ENCODE data around the gene CREB3L2. TPM values are rescaled to one million over a fixed set of nuclear protein-coding genes. Genes with fewer than 3 reads are reported as not detected.
A peak's percentile ranks its signal among the peaks of the same experiment; 100 is the strongest.

CREB3L2 gene
- total and polyA plus RNA-seq, 10 of the 15 experiments (the other 5 are each of a cell fraction or from before 2014, with no cell fraction given) = 6.4 to 67.1 (median 26.2) TPM

DNA sequence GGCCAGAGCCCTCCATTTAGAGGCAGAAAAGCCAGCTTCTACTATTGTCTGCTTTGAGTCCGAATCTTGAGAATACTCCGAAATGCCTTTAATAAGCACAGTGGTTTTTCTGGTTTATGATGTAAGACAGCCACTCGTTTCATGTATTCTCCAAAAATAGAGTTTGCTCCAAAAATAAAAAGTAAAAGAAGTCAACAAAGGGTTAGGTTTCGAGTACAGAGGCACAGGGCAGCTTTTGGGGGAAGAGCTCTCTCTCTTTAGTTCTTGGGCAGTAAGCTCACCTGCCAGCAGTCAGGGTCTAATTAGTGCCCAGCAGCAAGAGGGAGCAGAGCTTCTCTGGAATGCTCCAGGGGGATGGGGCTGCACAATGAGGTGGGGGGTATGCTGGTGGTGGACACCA lies 20.2 kb downstream of the CREB3L2 start (continued):
- no peak for TF ChIP-seq FOS (IDR thresholded peaks at IDR 0.05; ENCODE audit: borderline replicate concordance, extremely low read depth, insufficient read length)
- TF ChIP-seq CBX5 (IDR thresholded peaks at IDR 0.05; ENCODE audit: low read depth) = no peak
- TF ChIP-seq, protein P1, sequence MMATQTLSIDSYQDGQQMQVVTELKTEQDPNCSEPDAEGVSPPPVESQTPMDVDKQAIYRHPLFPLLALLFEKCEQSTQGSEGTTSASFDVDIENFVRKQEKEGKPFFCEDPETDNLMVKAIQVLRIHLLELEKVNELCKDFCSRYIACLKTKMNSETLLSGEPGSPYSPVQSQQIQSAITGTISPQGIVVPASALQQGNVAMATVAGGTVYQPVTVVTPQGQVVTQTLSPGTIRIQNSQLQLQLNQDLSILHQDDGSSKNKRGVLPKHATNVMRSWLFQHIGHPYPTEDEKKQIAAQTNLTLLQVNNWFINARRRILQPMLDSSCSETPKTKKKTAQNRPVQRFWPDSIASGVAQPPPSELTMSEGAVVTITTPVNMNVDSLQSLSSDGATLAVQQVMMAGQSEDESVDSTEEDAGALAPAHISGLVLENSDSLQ (IDR thresholded peaks at IDR 0.05) = no peak
- TF ChIP-seq, protein P2, sequence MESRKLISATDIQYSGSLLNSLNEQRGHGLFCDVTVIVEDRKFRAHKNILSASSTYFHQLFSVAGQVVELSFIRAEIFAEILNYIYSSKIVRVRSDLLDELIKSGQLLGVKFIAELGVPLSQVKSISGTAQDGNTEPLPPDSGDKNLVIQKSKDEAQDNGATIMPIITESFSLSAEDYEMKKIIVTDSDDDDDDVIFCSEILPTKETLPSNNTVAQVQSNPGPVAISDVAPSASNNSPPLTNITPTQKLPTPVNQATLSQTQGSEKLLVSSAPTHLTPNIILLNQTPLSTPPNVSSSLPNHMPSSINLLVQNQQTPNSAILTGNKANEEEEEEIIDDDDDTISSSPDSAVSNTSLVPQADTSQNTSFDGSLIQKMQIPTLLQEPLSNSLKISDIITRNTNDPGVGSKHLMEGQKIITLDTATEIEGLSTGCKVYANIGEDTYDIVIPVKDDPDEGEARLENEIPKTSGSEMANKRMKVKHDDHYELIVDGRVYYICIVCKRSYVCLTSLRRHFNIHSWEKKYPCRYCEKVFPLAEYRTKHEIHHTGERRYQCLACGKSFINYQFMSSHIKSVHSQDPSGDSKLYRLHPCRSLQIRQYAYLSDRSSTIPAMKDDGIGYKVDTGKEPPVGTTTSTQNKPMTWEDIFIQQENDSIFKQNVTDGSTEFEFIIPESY (IDR thresholded peaks at IDR 0.05) = peak; percentile 28; the same call in 1 of the 2 replicates

DNA sequence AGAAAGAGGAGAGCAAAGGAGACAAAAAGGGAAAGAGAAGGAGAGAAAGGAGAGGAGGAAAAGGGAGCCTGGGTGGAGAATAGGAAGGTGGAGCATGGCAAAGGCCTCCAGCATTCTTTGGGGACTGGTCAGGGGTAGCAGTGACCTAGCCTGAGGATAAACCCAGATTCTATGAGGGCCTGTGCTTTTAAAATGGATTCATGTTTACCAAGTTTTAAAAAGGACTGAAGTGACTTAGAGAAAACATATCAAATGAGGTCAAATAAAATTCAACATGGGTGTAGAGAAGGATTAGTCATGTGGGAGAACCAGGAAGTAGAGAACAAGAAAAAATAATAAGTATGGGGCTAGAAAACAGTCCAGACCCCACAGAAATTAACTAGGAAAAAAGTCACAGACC lies 20.7 kb downstream of the CREB3L2 start:
- no peak for DNase-seq (ENCODE audit: low read depth, low spot score)
- POLR2A ChIA-PET = interaction anchor here (1.0 to 3.0 kb wide), 9 partner anchors 10 to 57 kb away, joined by 3 to 18 read pairs (median 5); partner anchors contain the start of gene CREB3L2
- Histone ChIP-seq H3K4me2 (ENCODE audit: control insufficient read depth, insufficient read depth) (peak overlapping the region; percentile 96), H3K4me3 (peak overlapping the region; percentile 32; the same call in 1 of the 2 replicates), H3K79me2 (ENCODE audit: control insufficient read depth, insufficient read depth, low read length) (peaks cover 96% of the 10 kb centered on the region), H3K4me1 (ENCODE audit: control insufficient read depth, insufficient read depth, low read length) (peaks cover 82% of the 10 kb centered on the region), H3K9ac (ENCODE audit: control insufficient read depth, insufficient read depth, low read length) (peak overlapping the region; percentile 72), H3K27ac (ENCODE audit: control insufficient read depth, insufficient read depth) (peak overlapping the region; percentile 95), H3K9me3 (replicated peaks; ENCODE audit: control insufficient read depth, insufficient read depth, low read length) (peaks cover 37% of the 10 kb centered on the region), H3K36me3 (ENCODE audit: control insufficient read depth in 2 of 2, insufficient read depth in 2 of 2, low read length in 1 of 2) (peaks cover 18 to 32% of the 10 kb centered on the region in 2 experiments), H3K27me3 (replicated peaks in 1 of 2; ENCODE audit: control insufficient read depth in 2 of 2, insufficient read depth in 2 of 2, low read length in 1 of 2) (no peaks in the 10 kb centered on the region), H2AFZ (ENCODE audit: control insufficient read depth, low read depth, low read length) (no peak overlapping the region), H4K20me1 (ENCODE audit: control insufficient read depth, insufficient read depth) (no peaks in the 10 kb centered on the region)
- TF ChIP-seq HDGF (IDR thresholded peaks at IDR 0.05) = 0 out of 2 replicates have a peak, but pooled peaks have one; percentile 46
- TF ChIP-seq, protein P3, sequence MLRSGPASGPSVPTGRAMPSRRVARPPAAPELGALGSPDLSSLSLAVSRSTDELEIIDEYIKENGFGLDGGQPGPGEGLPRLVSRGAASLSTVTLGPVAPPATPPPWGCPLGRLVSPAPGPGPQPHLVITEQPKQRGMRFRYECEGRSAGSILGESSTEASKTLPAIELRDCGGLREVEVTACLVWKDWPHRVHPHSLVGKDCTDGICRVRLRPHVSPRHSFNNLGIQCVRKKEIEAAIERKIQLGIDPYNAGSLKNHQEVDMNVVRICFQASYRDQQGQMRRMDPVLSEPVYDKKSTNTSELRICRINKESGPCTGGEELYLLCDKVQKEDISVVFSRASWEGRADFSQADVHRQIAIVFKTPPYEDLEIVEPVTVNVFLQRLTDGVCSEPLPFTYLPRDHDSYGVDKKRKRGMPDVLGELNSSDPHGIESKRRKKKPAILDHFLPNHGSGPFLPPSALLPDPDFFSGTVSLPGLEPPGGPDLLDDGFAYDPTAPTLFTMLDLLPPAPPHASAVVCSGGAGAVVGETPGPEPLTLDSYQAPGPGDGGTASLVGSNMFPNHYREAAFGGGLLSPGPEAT (IDR thresholded peaks at IDR 0.05; ENCODE audit: low read depth) = no peak
- intact Hi-C loops (cut with micrococcal nuclease; ENCODE audit: unreplicated experiment) = no loop called here
- in situ Hi-C loops (cut with MboI) = no loop called here
- RAD21 ChIA-PET (ENCODE audit: unreplicated experiment) = interaction anchor here (1.0 to 7.8 kb wide), 7 partner anchors 11 to 81 kb away, joined by 3 to 148 read pairs (median 3); partner anchors contain the start of gene CREB3L2
- CTCF ChIA-PET = interaction anchor here (0.7 to 16.2 kb wide), 12 partner anchors 10 to 1129 kb away, joined by 3 to 271 read pairs (median 4); partner anchors contain the start of gene CREB3L2
- peak; percentile 1; the same call in 2 of the 3 replicates for ATAC-seq
- SMC1A ChIA-PET (ENCODE audit: uncharacterized antibody, unreplicated experiment) = interaction anchor here (1.0 to 23.6 kb wide), 11 partner anchors 9 to 197 kb away, joined by 3 to 516 read pairs (median 6); partner anchors contain the start of gene CREB3L2
- no peak for FAIRE-seq
- TSS peak; percentile 44 for BruUV-seq (replicated peaks)

All from GM12878 (cell line).